ENCODE results near the gene DXO.

DXO gene

DNA sequence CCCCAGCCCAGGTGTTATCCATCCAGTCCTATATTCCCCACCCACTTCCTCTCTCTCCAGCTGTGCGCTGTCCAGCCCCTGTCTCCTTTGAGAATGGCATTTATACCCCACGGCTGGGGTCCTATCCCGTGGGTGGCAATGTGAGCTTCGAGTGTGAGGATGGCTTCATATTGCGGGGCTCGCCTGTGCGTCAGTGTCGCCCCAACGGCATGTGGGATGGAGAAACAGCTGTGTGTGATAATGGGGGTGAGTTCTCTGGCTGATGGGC, 43.3 kb downstream of the DXO start:
- Histone ChIP-seq H3K27ac (ENCODE audit: insufficient read depth, low read depth, low read length, poor library complexity, severe bottlenecking) (no peak overlapping the region), H3K36me3 (ENCODE audit: control insufficient read depth, insufficient read depth, low read length) (no peaks in the 10 kb centered on the region), H3K9me3 (ENCODE audit: control insufficient read depth, low read length) (no peaks in the 10 kb centered on the region), H3K4me1 (ENCODE audit: control insufficient read depth, insufficient read depth, low read length) (no peaks in the 10 kb centered on the region), H3K4me3 (ENCODE audit: insufficient read depth, low read depth, low read length) (no peak overlapping the region), H3K27me3 (ENCODE audit: control insufficient read depth, insufficient read depth, low read length, poor library complexity, severe bottlenecking) (peaks cover 3% of the 10 kb centered on the region)
- 92% methylated on average over 9 of the region's 9 CpGs for WGBS, 2 experiments

DNA sequence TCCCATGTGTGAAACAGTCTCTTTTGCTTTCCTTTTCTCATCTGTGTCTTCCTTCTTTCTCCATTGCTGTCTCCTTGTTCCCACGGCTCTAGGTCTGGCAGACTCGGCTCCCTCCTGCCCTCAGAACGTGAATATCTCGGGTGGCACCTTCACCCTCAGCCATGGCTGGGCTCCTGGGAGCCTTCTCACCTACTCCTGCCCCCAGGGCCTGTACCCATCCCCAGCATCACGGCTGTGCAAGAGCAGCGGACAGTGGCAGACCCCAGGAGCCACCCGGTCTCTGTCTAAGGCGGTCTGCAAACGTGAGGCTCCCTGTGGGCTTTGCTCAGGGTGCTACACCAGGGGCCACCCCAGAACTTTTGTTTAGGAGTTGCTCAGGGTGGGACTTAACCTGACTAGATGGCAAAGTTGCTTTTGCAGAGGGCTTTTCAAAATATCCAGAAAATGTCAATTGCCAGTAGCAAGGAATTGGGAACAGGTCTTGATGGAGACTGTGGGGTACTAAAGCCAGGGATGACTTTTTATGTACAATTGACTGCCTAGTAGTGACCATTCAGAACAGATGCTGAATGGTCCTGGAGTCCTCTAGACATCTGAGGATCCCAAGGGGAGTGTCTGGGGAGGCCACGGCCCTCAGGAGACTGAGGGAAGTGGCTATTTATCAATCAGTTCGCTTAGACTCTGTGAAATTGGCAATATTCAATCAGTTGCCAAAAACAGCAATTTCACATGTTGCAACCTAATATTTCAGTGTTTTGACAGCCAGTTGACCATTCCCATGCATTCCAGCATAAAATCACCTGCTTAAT, 43.9 kb downstream of the DXO start:
- no peak overlapping the region for H3K27ac ChIP-seq (ENCODE audit: insufficient read depth, low read depth, low read length, poor library complexity, severe bottlenecking)
- H3K4me1 ChIP-seq (ENCODE audit: control insufficient read depth, insufficient read depth, low read length): no peaks in the 10 kb centered on the region
- H3K9me3 ChIP-seq (ENCODE audit: control insufficient read depth, low read length): no peaks in the 10 kb centered on the region
- WGBS, 2 experiments: 89 to 94% methylated on average over 11 of the region's 11 CpGs
- no peak overlapping the region for H3K4me3 ChIP-seq (ENCODE audit: insufficient read depth, low read depth, low read length)
- no peaks in the 10 kb centered on the region for H3K36me3 ChIP-seq (ENCODE audit: control insufficient read depth, insufficient read depth, low read length)
- H3K27me3 ChIP-seq (ENCODE audit: control insufficient read depth, insufficient read depth, low read length, poor library complexity, severe bottlenecking): peaks cover 3% of the 10 kb centered on the region

DNA sequence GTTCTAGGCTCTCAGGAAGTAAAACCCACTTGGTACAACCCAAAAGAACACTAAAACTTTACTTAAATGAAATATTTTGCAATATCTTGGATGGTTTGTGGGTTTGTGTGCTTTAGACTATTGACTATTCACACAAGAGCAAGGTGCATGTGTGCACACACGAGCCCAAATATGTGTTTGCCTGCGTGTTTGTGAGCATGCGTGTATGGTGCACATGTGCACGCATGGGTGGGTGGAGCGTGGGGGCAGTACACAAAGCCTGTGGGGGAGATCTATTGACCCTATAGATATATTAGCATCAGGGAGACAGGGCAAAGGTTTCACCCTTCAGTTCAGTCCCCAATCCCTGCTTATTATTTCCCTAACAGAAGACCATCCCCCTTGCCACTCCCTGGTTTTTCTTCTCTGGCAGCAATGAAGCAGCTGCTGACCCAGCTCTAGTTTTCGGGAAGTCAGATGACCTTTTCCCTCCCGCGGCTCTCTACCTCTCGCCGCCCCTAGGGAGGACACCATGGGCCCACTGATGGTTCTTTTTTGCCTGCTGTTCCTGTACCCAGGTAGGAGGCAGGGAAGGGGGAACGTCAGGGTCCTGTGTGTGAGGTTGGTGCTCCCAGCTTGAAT, 44.6 kb downstream of the DXO start, which contains the start of gene C2:
C2 (plus strand) TSS at position 476 of the 621 bp plus-strand sequence; CDS start at position 512, 36 bp downstream.
- peaks cover 3% of the 10 kb centered on the region for H3K27me3 ChIP-seq (ENCODE audit: control insufficient read depth, insufficient read depth, low read length, poor library complexity, severe bottlenecking)
- no peak within 1 kb of the TSS for H3K4me3 ChIP-seq (ENCODE audit: insufficient read depth, low read depth, low read length)
- no peaks in the 10 kb centered on the region for H3K9me3 ChIP-seq (ENCODE audit: control insufficient read depth, low read length)
- no peaks in the 10 kb centered on the region for H3K4me1 ChIP-seq (ENCODE audit: control insufficient read depth, insufficient read depth, low read length)
- H3K27ac ChIP-seq (ENCODE audit: insufficient read depth, low read depth, low read length, poor library complexity, severe bottlenecking): no peak within 1 kb of the TSS
- no peaks in the 10 kb centered on the region for H3K36me3 ChIP-seq (ENCODE audit: control insufficient read depth, insufficient read depth, low read length)
- 80 to 82% methylated on average over 11 of the region's 11 CpGs for WGBS, 2 experiments

DNA sequence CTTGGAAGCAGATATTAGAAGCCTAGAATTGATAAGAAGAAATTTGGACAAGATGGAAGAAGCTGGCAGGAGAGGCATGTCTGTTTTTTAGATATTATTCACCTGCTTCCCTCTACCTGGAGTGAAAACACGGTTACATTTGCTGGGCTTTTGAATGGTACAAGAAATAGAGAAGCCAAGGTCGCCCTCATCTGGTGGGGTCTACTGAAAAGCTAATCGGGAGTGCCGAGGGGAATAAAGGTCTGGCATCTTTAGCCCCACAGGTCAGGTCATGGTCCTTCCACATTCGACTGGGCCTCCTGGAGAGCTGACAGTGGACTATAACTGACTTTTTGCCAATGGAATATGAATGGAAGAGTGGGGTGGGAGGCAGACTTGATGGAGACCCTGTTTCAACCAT, 49.0 kb downstream of the DXO start:
- H3K9me3 ChIP-seq (ENCODE audit: control insufficient read depth, low read length): no peaks in the 10 kb centered on the region
- no peaks in the 10 kb centered on the region for H3K4me1 ChIP-seq (ENCODE audit: control insufficient read depth, insufficient read depth, low read length)
- peaks cover 3% of the 10 kb centered on the region for H3K27me3 ChIP-seq (ENCODE audit: control insufficient read depth, insufficient read depth, low read length, poor library complexity, severe bottlenecking)
- WGBS, 2 experiments: 31% methylated on average over 5 of the region's 5 CpGs
- no peak overlapping the region for H3K27ac ChIP-seq (ENCODE audit: insufficient read depth, low read depth, low read length, poor library complexity, severe bottlenecking)
- no peaks in the 10 kb centered on the region for H3K36me3 ChIP-seq (ENCODE audit: control insufficient read depth, insufficient read depth, low read length)
- no peak overlapping the region for H3K4me3 ChIP-seq (ENCODE audit: insufficient read depth, low read depth, low read length)

DNA sequence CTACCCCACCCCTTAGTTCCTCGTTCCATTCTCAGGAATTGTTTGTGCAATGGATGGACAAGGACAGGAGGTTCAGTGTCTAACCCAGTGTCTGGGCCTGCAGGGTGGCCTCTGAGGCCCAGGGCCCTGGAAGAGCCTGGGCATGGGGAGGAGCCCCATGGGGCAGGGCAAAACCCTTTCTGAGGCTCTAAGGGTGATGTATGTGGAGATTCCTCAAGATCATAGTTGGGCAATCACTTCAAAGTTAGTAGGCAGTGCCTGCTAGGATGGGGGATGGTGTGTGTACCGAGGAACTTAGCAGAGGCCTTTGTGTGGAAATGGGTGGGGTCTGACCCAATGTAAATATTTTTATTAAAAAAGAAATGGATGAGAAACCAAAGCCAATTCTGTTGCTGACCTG, 51.1 kb downstream of the DXO start:
- Histone ChIP-seq H3K27ac (ENCODE audit: insufficient read depth, low read depth, low read length, poor library complexity, severe bottlenecking) (no peak overlapping the region), H3K4me1 (ENCODE audit: control insufficient read depth, insufficient read depth, low read length) (no peaks in the 10 kb centered on the region), H3K4me3 (ENCODE audit: insufficient read depth, low read depth, low read length) (no peak overlapping the region), H3K27me3 (ENCODE audit: control insufficient read depth, insufficient read depth, low read length, poor library complexity, severe bottlenecking) (peaks cover 1% of the 10 kb centered on the region), H3K36me3 (ENCODE audit: control insufficient read depth, insufficient read depth, low read length) (no peaks in the 10 kb centered on the region), H3K9me3 (ENCODE audit: control insufficient read depth, low read length) (no peaks in the 10 kb centered on the region)
- 84 to 96% methylated on average over 2 of the region's 2 CpGs for WGBS, 2 experiments
